Esophagus muscularis mucosa (tissue), 4 donors: ENCODE results near the gene PIAS4.

Source experiments
- CTCF ChIP-seq, 3 experiments: fragments of 200-600 bp in 2 of 3; fragments of 450-650 bp in 1 of 3; sonication (generic) in 2 of 3; IDR thresholded peaks; one replicate each; pipeline ENCODE4 v1.5.1; 2017 to 2019; ENCODE audit warnings: antibody characterized with exemption in 3 of 3, mild to moderate bottlenecking in 2 of 3, moderate library complexity in 1 of 3
- EP300 ChIP-seq: sonication (generic); formaldehyde crosslinking; IDR thresholded peaks from one replicate; pipeline ENCODE4 v1.6.1; 2017; ENCODE audit warnings: antibody characterized with exemption
- POLR2A ChIP-seq: fragments of 450-650 bp; IDR thresholded peaks from one replicate; pipeline ENCODE4 v1.6.1; 2017; ENCODE audit warnings: antibody characterized with exemption, moderate library complexity, mild to moderate bottlenecking, low read depth
- POLR2AphosphoS5 ChIP-seq, 2 donors: sonication (generic); formaldehyde crosslinking; IDR thresholded peaks; one replicate each; pipeline ENCODE4 v1.6.1; 2017; ENCODE audit warnings: antibody characterized with exemption in 2 of 2

GRCh38 chr19:4086411-4086867 lies 78.9 kb downstream of the PIAS4 start:
- TF ChIP-seq POLR2AphosphoS5 (IDR thresholded peaks at IDR 0.05) = no peak
- TF ChIP-seq CTCF (IDR thresholded peaks at IDR 0.05) = no peak
- TF ChIP-seq POLR2A = no peak
- TF ChIP-seq EP300 = no peak
